Measurements from ENCODE around the gene ANTXR1. TPM values are rescaled to one million over a fixed set of nuclear protein-coding genes. Genes with fewer than 3 reads are reported as not detected.

ANTXR1 gene
- total and polyA plus RNA-seq, 2 donors (not counting 3 experiments of a cell fraction or from before 2014, with no cell fraction given) = 4.2 to 17.3 TPM

DNA sequence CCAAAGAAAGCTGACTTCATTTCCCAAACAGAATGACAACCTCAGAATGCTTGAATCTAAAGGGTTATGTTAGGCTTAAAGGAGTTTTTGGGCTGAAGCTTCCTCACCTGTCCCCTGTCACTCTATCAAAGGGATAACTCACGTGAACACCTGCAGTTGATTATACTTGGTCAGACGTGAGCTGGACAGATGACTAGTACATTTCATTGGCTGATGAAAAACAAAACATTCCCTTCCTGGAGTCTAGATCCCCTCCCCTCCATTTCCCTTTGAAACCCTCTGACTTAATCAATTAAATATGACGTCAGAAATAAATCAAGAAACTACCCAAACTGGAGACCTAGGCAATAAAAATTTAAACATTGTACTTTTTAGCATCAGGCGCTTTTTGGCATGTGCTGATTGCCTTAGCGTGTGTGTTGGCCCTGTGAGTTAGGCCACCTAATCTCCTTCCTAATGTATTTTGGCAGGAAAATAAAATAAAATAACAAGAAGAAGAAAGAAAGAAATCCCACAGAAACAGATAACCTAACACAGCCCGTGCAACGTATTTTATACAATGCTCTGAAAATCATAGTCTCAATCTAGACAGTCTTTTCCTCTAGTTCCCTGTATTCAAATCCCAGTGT is 159.0 kb downstream of the ANTXR1 start:
- BruUV-seq (replicated peaks) = no TSS peak
- H3K4me1 ChIP-seq (ENCODE audit: control insufficient read depth, extremely low read depth, insufficient read depth, low read length) = peaks cover 2% of the 10 kb centered on the region
- POLR2A ChIA-PET = interaction anchor here (0.7 to 1.0 kb wide), 2 partner anchors 9 to 50 kb away, joined by 3 read pairs; no protein-coding TSS in a partner anchor
- H3K27me3 ChIP-seq (ENCODE audit: control insufficient read depth in 2 of 2, insufficient read depth in 2 of 2, low read length in 2 of 2) = no peaks in the 10 kb centered on the region
- FAIRE-seq (no peak), DNase-seq (ENCODE audit: low read depth, low spot score) (no peak)
- TF ChIP-seq CTCF (IDR thresholded peaks at IDR 0.05; ENCODE audit: extremely low read depth in 1 of 2, insufficient read depth in 1 of 2, low read depth in 1 of 2, low read length in 2 of 2) (no peak), GATA2 (IDR thresholded peaks at IDR 0.05; ENCODE audit: insufficient read depth, insufficient read length, low read depth, low read length) (no peak), POLR2A (IDR thresholded peaks at IDR 0.05; ENCODE audit: low read depth, low read length) (no peak), FOS (IDR thresholded peaks at IDR 0.05; ENCODE audit: borderline replicate concordance, insufficient read depth, low read length) (no peak), POLR2AphosphoS5 (IDR thresholded peaks at IDR 0.05; ENCODE audit: insufficient read depth, low read depth, low read length) (no peak), EZH2 (IDR thresholded peaks at IDR 0.05; ENCODE audit: borderline replicate concordance, low read depth, low read length, severe bottlenecking) (no peak), JUN (IDR thresholded peaks at IDR 0.05; ENCODE audit: borderline replicate concordance, insufficient read depth, insufficient read length, low read depth) (no peak), MYC (IDR thresholded peaks at IDR 0.05; ENCODE audit: low read depth, low read length) (no peak)
- TF ChIP-seq, protein P1, sequence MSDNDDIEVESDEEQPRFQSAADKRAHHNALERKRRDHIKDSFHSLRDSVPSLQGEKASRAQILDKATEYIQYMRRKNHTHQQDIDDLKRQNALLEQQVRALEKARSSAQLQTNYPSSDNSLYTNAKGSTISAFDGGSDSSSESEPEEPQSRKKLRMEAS (IDR thresholded peaks at IDR 0.05; ENCODE audit: insufficient read depth, insufficient read length) = no peak
- no peaks in the 10 kb centered on the region for H3K9me3 ChIP-seq (replicated peaks; ENCODE audit: control insufficient read depth, insufficient read depth, low read length)
- H3K4me3 ChIP-seq (replicated peaks in 1 of 3; ENCODE audit: insufficient read depth in 1 of 3, low read depth in 1 of 3, low read length in 3 of 3) = no peak overlapping the region
- dilution Hi-C loops (cut with MboI; ENCODE audit: extremely low pct_ligation_motif_present, low sequenced_read_pairs) (no loop called here), intact Hi-C loops (cut with micrococcal nuclease) (no loop called here)
- H3K27ac ChIP-seq (ENCODE audit: insufficient read depth, low read depth, low read length) = no peak overlapping the region
- H2AFZ ChIP-seq (ENCODE audit: low read depth, low read length) = no peak overlapping the region
- H3K36me3 ChIP-seq (ENCODE audit: control insufficient read depth in 2 of 2, extremely low read depth in 1 of 2, insufficient read depth in 2 of 2, low read length in 2 of 2) = no peaks in the 10 kb centered on the region
- no peaks in the 10 kb centered on the region for H3K9me1 ChIP-seq (replicated peaks; ENCODE audit: control insufficient read depth, extremely low read depth, insufficient read depth, low read length)
- CTCF ChIA-PET = interaction anchor here (0.6 to 2.1 kb wide), 8 partner anchors 9 to 145 kb away, joined by 3 to 16 read pairs (median 3); no protein-coding TSS in a partner anchor
- no peak overlapping the region for H3K9ac ChIP-seq (replicated peaks; ENCODE audit: extremely low read depth, insufficient read depth, low read length)
- H4K20me1 ChIP-seq (replicated peaks; ENCODE audit: control insufficient read depth, extremely low read depth, insufficient read depth, low read length) = no peaks in the 10 kb centered on the region
- no peak overlapping the region for H3K4me2 ChIP-seq (ENCODE audit: insufficient read depth, low read length)
- no peaks in the 10 kb centered on the region for H3K79me2 ChIP-seq (ENCODE audit: control insufficient read depth, insufficient read depth, low read length)
